GM12878 (cell line): ENCODE data around the gene ZNF213.

ENCODE experiments used
- BMI1 ChIP-seq: fragments of 450-650 bp; IDR thresholded peaks from 2 replicates; pipeline ENCODE4 v1.6.1; 2016; ENCODE audit warnings: mild to moderate bottlenecking, moderate library complexity, borderline replicate concordance
- CHD2 ChIP-seq: IDR thresholded peaks from 2 replicates; pipeline ENCODE4 v1.6.1; 2011; ENCODE audit warnings: low read depth, low read length, improper control_type of control experiment, borderline replicate concordance
- CREM ChIP-seq: IDR thresholded peaks from 2 replicates; pipeline ENCODE4 v1.6.1; 2014; ENCODE audit warnings: antibody characterized with exemption, low read depth
- JUNB ChIP-seq: IDR thresholded peaks from 2 replicates; pipeline ENCODE4 v1.6.1; 2016; ENCODE audit warnings: antibody characterized with exemption, mild to moderate bottlenecking
- LARP7 ChIP-seq: fragments of 450-650 bp; IDR thresholded peaks from 2 replicates; pipeline ENCODE4 v1.6.1; 2017; ENCODE audit warnings: mild to moderate bottlenecking
- MXI1 ChIP-seq: fragments of 150-350 bp; IDR thresholded peaks from 2 replicates; pipeline ENCODE4 v1.6.1; 2011; ENCODE audit warnings: low read depth, mild to moderate bottlenecking, inconsistent platforms, low read length, improper control_type of control experiment
- NFYB ChIP-seq: IDR thresholded peaks from 2 replicates; pipeline ENCODE4 v1.6.1; 2011; ENCODE audit warnings: low read depth, mild to moderate bottlenecking, low read length, improper control_type of control experiment, moderate library complexity; ENCODE audit not compliant: insufficient read depth
- RAD21 ChIP-seq: IDR thresholded peaks from 2 replicates; pipeline ENCODE4 v1.6.1; 2011; ENCODE audit warnings: mild to moderate bottlenecking, low read depth, low read length, moderate library complexity; ENCODE audit not compliant: insufficient read depth
- SMC3 ChIP-seq: IDR thresholded peaks from 2 replicates; pipeline ENCODE4 v1.6.1; 2011; ENCODE audit warnings: low read length, improper control_type of control experiment, borderline replicate concordance
- SREBF1 ChIP-seq: IDR thresholded peaks from 2 replicates; pipeline ENCODE4 v1.6.1; 2012; ENCODE audit warnings: mild to moderate bottlenecking, low read length
- SREBF2 ChIP-seq: IDR thresholded peaks from 2 replicates; pipeline ENCODE4 v1.6.1; 2012; ENCODE audit warnings: mild to moderate bottlenecking, low read length
- ZZZ3 ChIP-seq: IDR thresholded peaks from 2 replicates; pipeline ENCODE4 v1.6.1; 2011; ENCODE audit warnings: low read depth; ENCODE audit not compliant: control insufficient read depth, insufficient read length
- TF ChIP-seq, protein P1 (sequence below): IDR thresholded peaks from 2 replicates; pipeline ENCODE4 v1.6.1; 2012; ENCODE audit warnings: low read depth, low read length, improper control_type of control experiment
- TF ChIP-seq, protein P2 (sequence below), 3 experiments: IDR thresholded peaks in 2 of 3; conservative IDR thresholded peaks in 1 of 3; 2 replicates each; pipeline ENCODE4 v1.5.1; 2011; ENCODE audit warnings: low read depth in 3 of 3, low read length in 3 of 3, mild to moderate bottlenecking in 3 of 3, control low read depth in 2 of 3, moderate library complexity in 2 of 3, inconsistent platforms in 1 of 3, mixed read lengths in 1 of 3; ENCODE audit not compliant: control insufficient read depth in 2 of 3, insufficient read depth in 1 of 3; ENCODE audit errors: extremely low read depth in 1 of 3

GRCh38 chr16:3173892-3174617 lies 39.2 kb downstream of the ZNF213 start:
- TF ChIP-seq NFYB (no peak), LARP7 (no peak), MXI1 (no peak), CHD2 (no peak), SREBF2 (no peak), ZZZ3 (no peak), SREBF1 (no peak), BMI1 (no peak), SMC3 (no peak), CREM (0 out of 2 replicates have a peak, but pooled peaks have one; percentile 24), RAD21 (no peak), JUNB (no peak)
- TF ChIP-seq, protein P1, sequence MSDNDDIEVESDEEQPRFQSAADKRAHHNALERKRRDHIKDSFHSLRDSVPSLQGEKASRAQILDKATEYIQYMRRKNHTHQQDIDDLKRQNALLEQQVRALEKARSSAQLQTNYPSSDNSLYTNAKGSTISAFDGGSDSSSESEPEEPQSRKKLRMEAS: no peak
- TF ChIP-seq, protein P2, sequence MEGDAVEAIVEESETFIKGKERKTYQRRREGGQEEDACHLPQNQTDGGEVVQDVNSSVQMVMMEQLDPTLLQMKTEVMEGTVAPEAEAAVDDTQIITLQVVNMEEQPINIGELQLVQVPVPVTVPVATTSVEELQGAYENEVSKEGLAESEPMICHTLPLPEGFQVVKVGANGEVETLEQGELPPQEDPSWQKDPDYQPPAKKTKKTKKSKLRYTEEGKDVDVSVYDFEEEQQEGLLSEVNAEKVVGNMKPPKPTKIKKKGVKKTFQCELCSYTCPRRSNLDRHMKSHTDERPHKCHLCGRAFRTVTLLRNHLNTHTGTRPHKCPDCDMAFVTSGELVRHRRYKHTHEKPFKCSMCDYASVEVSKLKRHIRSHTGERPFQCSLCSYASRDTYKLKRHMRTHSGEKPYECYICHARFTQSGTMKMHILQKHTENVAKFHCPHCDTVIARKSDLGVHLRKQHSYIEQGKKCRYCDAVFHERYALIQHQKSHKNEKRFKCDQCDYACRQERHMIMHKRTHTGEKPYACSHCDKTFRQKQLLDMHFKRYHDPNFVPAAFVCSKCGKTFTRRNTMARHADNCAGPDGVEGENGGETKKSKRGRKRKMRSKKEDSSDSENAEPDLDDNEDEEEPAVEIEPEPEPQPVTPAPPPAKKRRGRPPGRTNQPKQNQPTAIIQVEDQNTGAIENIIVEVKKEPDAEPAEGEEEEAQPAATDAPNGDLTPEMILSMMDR (IDR thresholded peaks at IDR 0.05 in 2 of 3, conservative IDR thresholded peaks at IDR 0.05 in 1 of 3; ENCODE audit: control insufficient read depth in 2 of 3, extremely low read depth in 1 of 3, insufficient read depth in 1 of 3, low read depth in 3 of 3, low read length in 3 of 3): peak; percentile 30 to 55 (median 54); a peak in 5 of 6 replicates
